Embryonic facial prominence (tissue), 1 donor: ENCODE measurements around the gene ATG101.

ENCODE experiments used
- DNase-seq: peaks from one replicate; pipeline ENCODE4 v3.0.0-alpha.2; 2016; ENCODE audit errors: extremely low spot score

Gene ATG101

DNA sequence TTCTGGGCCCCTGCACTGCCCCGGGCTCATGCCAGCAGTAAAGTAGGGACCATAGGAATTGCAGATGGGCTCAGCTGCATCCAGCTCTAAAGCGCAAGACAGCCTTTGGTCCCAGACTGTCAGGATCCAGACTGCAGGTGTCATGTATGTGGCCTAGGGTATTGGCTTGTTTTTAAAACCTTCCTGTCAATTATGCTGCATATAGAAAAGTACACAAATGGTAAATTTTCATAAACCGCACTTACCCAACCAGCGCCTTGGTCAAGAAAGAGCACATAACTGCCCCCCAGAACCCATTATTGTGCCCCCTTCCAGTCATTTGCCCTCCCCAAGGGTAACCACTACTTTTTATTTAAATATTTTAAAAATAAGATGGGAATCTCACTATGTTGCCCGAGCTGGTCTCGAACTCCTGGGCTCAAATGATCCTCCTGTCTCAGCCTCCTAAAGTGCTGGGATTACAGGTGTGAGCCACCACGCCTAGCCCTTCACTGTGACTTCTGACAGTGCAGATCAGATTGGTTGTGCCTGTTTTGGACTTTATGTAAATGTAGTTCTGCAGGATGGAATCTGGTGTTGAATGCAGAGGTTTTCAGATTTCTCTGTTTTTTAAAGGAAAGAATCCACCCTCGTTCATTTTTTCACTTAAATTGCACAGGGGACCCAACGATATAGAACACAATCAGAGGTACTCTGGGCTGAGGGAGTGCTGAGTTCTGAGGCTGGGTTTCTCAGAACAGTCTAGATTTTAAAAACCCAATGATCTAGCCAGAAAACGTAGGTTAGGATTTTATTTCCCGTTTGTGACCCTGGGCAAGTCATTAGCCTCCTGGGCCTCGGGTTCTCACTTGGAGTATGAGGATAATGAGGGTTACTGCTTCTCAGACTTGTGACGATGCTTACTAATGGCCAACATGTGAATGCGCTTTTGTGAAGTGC lies 11.9 kb upstream of the ATG101 start:
- no peak for DNase-seq

DNA sequence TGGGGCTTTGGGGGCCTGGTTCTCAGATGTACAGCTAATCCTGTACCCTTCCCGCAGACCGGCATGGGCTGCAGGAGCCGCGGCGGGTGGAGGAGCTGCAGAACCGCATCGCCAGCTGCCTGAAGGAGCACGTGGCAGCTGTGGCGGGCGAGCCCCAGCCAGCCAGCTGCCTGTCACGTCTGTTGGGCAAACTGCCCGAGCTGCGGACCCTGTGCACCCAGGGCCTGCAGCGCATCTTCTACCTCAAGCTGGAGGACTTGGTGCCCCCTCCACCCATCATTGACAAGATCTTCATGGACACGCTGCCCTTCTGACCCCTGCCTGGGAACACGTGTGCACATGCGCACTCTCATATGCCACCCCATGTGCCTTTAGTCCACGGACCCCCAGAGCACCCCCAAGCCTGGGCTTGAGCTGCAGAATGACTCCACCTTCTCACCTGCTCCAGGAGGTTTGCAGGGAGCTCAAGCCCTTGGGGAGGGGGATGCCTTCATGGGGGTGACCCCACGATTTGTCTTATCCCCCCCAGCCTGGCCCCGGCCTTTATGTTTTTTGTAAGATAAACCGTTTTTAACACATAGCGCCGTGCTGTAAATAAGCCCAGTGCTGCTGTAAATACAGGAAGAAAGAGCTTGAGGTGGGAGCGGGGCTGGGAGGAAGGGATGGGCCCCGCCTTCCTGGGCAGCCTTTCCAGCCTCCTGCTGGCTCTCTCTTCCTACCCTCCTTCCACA lies 11.0 kb upstream of the ATG101 start:
- DNase-seq: no peak

DNA sequence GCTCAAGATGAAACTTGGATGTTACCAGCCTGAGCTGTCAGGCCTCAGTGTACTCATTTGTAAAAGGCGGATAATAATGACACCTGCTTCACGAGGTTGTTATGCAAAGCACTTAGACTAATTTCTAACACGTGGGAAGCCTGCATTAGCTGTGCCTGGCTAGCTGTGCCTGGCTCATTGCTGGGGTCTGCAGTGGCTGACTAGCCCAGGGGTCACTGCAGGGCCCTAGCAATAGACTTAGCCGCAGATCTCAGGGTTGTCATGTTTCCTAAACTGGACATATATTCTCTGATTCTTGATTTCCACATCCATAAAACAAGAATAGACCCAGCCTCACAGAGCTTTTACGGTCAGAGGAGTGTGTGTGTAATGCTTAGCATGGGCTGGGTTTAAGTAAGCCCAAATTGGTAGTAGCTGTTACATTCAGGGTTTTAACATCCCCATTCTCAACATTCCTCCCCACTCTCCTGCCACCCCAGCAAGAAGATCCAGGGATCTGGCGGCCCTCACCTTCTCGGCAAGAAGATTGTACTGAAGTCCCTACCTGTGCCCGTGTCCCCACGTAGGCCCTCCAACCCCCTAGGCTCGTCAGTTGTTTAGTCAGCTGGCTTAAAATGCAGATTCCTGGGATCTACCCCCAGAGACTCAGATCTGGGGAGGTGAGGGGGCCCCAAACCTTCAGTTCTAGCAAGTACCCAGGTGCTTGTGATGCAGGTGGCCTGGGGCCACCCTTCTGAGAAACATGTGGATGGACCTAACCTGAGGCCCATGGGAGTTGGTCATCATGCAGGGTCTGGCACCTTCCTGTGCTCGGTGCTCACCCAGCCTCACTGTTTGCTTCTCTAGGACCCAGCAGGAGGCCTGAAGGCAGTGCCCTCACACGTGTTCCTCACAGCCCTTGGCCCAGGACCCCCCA lies 9.9 kb upstream of the ATG101 start:
- DNase-seq: no peak

DNA sequence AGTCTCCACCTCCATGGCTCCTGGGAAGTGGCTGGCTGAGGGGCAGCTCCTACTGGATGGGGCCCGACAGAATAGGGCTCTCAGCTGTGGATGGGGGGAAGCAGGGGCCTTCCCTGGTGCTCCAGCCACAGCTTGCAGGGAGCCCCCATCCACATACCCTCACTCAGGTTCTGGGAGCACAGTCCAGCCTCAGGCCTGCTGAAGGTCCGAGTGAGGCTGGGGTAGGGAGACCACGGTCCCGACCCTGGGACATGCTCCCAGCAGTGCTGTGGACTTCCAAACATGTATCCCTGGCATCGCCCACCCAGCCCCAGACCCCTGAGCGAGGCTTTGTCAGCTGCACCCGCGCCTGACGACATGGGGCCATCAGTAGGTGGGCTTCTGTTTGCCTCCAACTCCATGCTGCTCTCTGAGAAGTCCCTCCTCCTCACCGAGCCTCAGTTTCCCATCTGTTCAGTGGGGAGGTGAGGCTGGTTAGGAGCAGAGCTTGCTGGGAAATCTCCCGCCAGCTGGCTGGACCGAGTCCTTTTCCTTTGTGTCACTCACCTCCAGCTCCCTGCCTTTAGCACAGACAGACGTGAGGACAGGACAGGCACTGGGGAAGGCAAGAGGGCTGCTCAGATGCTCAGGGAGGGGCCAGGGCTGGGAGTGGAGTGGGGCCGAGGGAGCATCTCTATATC lies 9.1 kb upstream of the ATG101 start:
- DNase-seq: no peak

DNA sequence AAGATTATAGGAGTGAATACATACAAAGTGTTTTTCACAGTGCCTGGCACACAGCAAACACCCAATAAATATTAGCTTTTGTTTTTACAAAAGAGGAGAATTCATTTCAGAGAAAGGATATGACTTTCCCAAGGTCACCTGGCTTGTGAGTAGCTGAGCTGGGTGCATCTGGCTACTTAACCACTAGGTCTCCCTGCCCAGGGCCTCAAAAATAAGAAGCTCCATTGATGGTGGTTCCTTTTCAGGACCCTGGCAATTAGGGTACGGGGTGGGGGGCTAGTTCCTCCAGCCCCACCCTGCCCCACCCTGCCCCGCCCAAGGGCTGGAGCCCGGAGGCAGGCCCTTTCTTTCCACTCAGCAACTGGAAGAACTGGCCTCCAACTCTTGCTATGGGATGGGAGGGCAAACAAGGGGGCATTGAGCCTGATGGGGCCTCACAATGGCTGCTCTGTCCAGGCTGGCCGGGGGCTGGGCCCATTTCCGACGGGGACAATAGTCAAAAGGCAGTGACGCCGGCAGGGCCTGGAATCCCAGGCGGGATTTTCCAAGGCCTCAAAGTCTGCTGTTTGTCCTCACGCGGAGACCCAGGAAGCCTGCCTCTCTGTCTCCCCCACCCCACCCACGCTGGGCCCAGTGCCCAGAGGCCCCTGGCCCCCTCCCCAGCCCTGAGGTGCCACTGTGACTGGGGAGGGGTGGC lies 8.2 kb upstream of the ATG101 start:
- no peak for DNase-seq

DNA sequence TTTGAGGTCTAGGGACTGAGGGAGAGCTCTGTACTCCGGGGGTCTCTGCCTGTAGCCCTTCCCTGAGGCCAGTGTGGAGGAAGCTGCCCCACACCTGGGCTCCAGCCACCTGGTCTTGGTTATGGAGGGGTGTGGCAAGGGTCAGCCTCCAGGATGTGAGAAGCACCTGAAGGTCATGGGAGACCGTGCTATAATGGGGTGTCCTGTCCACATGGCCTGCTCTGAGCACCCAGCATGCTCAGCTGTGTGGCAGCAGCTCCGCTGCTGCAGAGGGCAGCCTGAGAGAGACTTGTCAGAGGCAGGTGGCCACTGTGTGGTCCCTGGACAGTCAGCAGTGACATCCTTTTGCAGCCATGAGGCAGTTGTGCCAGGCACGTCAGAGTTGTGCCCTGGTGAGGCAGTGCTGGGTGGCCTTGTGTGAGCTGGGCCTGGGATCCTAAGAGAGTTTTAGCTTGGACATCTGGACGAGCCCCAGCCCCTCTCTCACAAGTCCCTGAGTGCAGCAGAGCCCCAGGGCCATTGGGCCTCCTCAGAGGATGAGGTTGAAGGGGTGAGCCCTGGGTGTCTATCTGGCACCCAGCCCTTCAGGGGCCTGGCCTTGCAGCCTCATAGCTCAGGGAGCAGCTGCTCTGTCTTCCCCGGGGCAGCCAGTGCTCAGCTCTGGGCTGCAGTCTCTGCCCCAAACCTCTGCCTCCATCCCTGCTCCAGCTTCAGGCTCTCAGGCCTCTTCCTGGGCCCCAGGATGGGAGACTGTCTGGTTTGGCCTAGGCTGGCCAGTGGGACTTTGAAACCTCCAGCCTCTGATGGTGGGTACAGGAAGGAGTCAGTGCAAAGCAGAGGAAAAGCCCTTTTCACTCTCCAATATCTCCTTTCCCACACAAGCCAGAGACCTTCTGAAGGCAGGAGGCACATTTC lies 7.4 kb upstream of the ATG101 start:
- no peak for DNase-seq

DNA sequence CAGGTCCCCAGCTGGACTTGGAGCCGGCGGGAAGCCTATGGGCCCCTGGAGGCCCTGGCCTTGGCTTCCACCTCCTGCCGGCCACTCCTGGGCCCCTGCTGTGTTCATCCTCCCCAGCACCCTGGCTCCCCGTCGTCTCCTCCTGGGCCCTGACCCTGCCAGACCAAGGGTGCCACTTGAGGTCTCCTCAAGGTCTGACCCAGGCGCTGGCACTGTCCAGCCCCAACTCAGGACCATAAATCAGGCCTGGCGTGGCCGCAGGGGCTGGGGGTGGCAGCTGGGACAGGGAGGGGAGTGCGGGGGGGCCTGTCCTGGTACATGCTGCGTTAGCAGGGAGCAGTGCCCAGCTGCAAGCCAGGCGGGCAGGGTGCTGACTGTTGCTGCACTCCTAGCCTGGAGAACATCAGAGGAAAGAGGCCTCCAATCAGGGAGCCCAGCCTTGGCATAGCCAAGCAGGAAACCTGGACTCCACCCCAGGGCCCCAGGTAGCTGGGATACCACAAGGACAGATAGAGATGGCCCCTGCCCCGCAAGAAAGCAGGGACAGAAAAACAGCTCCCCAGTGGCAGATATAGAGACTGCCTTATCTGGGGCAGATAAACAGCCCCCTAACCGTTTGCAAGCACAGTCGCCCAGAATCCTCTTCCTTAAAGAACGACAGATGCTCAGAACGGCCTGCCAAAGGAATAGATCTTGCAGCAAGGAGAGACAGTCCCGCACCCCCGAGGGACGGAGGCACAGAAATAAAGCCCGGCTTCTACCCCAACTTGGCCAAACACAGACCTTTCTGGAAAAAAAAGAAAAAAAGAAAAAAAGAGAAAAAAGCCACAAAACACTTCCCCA lies 6.5 kb upstream of the ATG101 start:
- no peak for DNase-seq

DNA sequence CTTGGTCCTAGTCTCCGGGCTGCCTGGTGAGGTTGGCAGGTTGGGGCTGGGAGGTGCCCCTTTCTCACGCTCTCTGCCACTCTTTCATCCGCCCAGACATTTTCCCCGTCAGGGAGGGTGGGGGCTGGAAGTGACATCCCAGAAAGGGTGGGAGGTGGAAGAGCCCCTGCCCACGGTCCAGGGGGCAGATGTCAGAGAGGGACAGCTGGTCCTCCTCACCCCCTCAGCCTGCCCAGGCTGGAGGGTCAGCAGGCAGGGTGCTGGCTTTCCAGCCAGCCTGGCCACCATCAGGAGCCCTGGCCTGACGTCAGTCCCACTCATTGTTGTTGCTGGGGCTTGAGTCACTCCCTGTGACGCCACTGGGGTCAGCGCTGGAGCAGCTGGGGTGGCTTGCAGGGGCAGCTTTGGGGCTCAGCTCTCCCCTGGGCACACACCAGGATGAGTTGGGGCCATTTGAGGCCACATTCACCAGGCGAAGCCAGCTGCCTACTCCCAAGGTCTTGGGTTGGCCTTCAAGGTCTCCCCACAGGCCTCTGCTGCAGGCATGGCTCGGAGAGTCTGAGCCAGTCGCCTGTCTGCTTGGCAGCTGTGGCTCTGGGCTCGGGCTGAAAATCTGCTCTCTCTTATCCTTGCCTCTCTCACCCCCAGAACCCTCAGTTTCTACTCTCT lies 5.7 kb upstream of the ATG101 start:
- DNase-seq: no peak

DNA sequence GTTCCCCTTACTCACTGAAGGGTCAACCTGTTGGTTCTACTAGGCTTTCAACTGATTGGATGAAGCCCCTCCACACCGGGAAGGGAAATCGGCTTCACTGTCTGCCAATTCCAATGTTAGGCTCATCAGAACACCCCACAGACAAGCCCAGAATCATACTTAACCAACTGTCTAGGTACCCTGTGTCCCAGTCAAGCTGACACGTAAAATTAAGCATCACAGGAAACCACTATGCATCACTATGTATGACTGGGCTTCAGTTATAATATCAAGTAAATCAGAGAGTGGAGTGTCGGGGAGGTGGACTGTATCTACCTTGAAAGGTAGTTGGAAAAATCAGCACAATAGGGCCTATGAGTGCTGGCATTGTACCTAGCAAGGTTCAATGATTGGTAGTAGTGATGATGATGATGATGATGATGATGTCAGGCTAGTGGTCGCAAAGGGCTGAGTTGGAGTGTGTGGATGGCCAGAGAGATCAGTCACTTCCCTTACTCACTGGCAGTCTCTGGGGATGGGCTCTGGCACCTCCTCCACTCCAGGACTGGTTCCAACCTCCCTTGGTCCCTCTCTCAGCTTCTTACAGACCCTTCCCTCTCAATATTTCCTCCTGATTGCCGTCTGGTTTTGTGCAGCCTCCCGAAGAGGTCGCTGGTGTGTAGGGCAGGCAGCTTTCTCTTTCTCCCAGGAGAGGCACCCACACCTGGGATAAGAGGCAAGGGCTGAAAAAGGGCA lies 3.3 kb upstream of the ATG101 start:
- no peak for DNase-seq

DNA sequence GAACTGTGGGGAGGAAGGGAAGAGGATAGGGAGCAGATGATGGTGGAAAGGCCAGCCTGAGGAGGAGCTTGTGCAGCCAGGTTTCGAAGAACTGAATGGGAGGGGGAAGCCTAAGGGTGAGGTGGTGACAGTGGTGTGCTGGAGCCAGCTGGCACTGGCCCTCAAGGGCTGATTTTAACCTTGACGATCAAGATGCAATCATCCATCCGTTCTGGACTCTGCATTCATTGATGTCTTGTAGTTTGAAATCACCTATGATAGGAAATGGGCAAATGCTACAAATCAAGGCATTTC lies 2.8 kb upstream of the ATG101 start:
- DNase-seq: no peak

DNA sequence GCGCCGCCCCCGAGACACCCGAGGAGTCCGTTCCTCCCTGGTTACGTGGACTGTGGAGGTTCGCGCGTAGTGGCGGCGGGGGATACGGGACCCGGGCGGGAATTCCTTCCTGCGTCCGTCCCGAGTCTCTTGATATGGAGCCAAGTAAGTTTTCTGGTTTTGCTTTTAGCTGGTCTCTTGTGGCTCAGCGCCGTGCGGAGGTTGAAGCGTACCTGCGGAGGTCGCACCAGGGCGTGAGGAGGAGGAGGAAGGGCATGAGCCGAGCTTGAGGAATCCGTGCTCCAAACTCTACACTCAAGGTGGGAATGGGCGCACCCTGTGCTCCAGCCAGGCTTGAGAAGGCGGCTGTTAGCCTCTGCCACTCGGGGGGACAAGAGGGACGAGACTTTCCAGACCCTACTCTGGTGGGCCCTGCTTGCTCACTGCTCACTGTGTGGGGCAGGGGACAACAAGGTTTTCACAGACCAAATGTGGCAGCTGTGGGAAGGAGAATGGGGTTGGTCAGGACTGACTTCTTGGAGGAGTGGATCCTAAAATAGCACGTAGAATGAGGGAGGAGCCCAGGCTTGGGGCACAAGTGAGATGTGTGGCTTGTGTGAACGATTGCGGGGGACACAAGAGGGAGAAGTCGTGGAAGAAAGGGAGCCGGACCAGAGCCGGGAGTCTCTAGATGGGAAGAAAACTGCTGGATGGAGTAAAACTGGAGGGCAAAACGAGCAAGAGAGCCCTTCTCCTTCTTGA lies 577 bp downstream of the ATG101 start:
- no peak for DNase-seq

DNA sequence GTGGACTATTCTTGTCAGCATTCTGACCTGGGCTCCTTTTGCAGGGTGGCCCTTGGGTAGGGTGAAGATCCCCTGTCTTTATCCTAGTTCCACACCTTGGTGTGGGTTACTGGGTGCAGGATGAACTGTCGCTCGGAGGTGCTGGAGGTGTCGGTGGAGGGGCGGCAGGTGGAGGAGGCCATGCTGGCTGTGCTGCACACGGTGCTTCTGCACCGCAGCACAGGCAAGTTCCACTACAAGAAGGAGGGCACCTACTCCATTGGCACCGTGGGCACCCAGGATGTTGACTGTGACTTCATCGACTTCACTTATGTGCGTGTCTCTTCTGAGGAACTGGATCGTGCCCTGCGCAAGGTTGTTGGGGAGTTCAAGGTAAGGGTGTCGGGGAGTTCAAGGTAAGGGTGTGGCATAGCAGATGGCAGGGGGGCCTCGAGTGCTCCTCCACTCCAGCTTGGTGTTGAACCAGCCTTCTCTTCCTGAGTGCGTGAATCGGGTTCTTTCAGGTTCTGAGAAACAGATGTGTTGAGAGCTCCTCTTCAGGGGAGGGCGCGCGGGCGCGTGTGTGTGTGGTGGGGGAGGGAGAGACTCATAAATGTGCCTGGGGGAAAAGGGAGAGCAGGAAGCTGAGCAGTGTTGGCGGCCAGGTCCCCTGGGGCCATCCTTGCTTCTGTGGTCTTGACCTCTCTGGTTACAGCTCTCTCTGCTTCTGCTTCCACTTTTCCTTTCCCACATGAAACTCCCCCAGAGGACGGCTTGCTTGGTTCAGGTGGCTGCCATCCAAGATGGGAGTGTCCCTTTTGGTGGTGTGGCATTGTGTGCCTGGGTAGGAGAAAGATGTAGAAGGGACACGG lies 4.0 kb downstream of the ATG101 start:
- no peak for DNase-seq

DNA sequence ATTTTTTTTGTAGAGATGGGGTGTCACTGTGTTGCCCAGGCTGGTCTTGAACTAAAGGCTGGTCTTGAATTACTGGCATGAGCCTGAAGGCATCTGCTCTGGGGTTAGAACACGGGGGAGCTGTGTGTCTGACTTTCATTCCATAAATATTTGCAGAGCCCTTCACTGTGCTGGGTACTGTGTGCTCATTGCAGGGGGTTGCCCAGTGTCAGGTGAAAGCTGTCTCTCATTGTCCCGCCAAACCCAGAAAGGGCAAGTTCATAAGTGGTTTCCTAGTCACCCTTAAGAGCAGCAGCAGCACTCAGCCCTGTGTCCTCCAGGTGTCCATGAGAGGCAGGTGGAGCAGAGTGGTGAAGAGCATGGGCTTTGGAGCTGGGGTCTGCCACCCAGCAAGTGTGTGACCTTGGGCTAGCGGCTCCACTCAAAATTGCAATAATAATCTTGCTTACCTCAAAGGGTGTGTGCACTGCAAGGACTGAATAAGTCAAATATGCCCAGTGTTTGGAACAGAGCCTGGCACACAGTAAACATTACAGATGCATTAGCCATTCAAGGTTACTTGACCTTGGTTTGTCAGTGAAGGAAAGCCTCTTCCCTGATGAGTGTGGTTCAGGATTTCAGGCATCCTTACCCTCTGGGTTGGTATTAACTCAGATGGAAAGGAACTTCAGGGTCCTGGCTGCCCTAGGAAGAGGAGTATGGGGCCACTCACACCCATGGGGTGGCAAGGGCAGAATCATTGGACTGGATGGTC lies 5.4 kb downstream of the ATG101 start:
- DNase-seq: no peak

DNA sequence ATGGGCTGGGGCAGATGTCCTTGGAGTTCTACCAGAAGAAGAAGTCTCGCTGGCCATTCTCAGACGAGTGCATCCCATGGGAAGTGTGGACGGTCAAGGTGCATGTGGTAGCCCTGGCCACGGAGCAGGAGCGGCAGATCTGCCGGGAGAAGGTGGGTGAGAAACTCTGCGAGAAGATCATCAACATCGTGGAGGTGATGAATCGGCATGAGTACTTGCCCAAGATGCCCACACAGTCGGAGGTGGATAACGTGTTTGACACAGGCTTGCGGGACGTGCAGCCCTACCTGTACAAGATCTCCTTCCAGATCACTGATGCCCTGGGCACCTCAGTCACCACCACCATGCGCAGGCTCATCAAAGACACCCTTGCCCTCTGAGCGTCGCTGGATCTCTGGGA lies 7.0 kb downstream of the ATG101 start:
- DNase-seq: no peak

DNA sequence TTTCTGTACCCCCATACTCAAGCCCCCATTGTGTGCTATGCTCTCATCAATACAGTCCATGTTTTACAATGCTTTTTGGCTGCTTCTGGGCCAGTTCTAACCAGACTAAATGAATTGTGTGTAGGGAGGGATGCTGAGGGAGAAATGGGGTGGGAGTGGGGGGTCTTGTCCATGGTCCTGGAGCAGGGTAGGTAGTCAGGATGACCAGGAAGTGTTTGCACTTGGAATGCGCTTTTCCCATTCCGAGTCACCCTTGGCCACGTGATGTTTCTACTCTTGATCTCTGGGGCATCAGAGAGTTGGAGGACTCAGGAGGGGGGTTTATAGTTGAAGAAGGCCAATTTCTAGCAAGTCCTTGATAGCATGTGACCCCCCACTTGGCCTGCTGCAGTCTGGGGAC lies 8.5 kb downstream of the ATG101 start:
- no peak for DNase-seq
